OCI-M2 (cell line): ENCODE results near the gene FAM204A.

Experiments
- DNase-seq: peaks from one replicate; lab custom pipeline; 2025; ENCODE audit not compliant: unreplicated experiment; lab: John Stamatoyannopoulos, UW

The FAM204A gene

GRCh38 chr10:118286051-118286838 is 55.9 kb downstream of the FAM204A start:
- DNase-seq, result no peak

DNA sequence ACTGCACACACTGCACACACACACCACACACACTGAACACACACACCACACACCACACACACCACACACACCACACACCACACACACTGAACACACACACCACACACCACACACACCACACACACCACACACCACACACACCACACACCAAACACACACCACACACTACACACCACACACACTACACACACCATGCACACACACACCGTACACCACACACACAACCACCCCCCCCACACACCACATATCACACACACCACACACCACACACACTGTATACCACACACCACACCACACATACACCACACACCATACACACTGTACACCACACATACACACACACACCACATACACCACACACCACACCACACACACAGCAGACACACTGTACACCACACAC is 59.5 kb downstream of the FAM204A start:
- no peak for DNase-seq

- DNase-seq, result no peak
These were observed 63.5 kb downstream of the FAM204A start for GRCh38 chr10:118278649-118279048.

DNA sequence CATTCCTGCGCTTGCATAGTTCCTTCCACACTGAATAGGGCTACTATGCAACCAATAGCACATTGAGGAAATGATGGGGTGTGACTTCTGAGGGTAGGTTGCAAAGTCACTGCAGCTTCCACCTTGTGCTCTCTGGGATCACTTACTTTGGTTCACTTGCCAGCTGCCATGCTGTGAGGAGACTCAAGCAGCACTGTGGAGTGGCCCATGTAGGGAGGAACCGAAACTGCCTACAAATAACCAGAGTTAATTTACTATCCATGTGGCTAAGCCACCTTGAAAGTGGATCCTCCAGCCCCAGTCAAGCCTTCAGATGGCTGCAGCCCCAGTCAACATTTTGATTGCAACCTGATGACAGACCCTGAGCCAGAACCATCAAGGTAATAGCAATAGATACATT is 64.3 kb downstream of the FAM204A start:
- DNase-seq, result no peak

DNA sequence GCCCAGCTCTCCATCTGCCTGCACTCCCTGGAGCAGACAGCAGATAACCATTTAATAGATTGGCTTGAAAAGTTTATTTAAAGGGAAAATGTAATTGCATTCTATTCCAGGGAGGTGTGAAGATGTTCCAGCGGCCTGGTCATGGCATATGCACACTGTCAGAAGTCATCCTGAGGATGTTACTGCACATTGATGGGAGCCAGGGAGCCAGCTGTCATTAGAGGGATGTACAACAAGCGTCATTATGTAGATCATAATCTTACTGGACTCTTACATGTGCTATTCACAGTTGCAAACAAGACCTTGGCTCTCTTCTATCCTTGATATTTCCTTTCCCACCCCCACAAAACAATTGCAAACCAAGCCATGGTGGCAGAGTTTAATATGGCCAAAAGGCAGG is 65.4 kb downstream of the FAM204A start:
- no peak for DNase-seq

DNA sequence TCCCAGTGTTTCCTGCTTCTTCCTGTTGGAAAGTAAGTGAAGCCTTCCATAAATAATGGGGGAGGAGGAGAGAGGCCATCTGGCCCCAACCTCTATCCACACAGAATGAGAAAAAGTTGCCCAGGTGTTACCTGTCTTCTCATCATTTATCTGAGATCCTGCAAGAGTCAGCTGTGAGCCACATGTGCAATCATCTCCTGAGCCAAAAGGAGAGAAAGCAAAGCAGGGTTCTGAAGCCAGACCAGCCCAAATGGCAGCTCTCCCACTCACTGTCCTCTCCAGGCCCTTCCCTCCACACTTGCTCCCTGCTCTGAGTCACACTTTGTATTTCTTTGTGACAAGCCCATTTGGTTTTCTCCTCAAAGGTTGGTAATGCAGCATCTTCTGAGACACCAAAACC is 65.9 kb downstream of the FAM204A start:
- DNase-seq, result no peak

GRCh38 chr10:118273662-118274061 is 68.5 kb downstream of the FAM204A start:
- no peak for DNase-seq

DNA sequence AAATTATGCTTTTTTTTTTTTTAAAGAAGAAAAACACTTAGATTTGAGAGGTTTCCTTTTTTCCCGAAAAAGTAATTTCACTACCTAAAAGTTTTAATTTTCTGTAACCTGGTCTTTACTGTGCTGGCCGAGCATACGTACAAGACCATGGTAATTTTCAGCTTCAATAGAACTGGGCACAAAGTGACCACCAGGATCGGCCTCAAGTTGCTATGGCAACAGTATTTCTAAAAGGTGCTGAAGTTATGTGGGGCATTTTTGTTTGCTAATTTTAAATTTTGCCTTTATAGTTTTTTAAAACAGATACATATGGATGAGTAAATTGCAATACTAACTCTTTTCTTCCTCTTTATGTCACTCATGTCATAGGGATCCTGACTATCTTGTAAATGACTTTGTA is 69.4 kb downstream of the FAM204A start:
- no peak for DNase-seq

- DNase-seq, result no peak
These were observed 69.9 kb downstream of the FAM204A start for GRCh38 chr10:118272149-118272721.

DNA sequence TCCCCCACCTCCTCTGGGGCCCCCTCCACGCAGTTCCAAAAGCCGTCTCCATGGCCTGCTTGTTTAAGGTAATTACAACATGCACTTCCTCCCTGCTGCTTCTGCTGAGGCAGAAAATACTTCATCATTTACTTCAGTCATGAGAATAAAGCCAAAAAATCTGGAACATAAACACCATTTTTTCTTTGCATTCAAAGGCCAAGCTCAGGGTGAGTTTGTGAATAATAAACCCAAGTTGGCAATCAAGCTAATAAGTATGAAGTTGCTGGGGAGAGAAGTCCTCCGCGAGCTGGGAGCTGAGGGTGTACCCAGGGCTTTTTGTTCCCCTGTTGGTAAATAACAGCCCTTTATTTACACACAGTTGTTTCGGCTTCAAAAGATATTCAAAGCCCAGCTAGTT is 70.5 kb downstream of the FAM204A start:
- no peak for DNase-seq

GRCh38 chr10:118266098-118266748 is 75.9 kb downstream of the FAM204A start:
- no peak for DNase-seq

- no peak for DNase-seq
These were observed 77.2 kb downstream of the FAM204A start for GRCh38 chr10:118264838-118265470.

- no peak for DNase-seq
These were observed 77.9 kb downstream of the FAM204A start for GRCh38 chr10:118264252-118264651.

DNA sequence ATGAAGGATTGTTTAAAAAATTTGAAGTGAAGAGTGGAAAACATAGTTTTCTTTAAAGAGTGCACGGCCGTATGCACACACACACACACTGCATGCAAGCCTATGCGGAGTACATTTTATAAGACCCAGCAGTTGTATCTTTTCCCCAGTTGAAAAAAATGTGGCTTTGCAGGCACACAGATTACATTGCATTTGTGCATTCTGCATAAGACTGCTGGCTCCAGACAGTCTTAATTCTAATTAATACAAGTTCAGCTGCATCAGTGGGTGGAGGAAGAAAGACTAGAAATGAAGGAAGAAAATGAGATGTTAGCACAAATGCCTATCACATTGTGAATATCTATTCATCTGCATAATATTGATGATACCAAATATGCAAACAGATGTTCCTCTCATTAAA is 79.6 kb downstream of the FAM204A start:
- no peak for DNase-seq

- no peak for DNase-seq
These were observed 82.7 kb downstream of the FAM204A start for GRCh38 chr10:118259288-118259906.

- DNase-seq, result no peak
These were observed 83.8 kb downstream of the FAM204A start for GRCh38 chr10:118258285-118258684.

DNA sequence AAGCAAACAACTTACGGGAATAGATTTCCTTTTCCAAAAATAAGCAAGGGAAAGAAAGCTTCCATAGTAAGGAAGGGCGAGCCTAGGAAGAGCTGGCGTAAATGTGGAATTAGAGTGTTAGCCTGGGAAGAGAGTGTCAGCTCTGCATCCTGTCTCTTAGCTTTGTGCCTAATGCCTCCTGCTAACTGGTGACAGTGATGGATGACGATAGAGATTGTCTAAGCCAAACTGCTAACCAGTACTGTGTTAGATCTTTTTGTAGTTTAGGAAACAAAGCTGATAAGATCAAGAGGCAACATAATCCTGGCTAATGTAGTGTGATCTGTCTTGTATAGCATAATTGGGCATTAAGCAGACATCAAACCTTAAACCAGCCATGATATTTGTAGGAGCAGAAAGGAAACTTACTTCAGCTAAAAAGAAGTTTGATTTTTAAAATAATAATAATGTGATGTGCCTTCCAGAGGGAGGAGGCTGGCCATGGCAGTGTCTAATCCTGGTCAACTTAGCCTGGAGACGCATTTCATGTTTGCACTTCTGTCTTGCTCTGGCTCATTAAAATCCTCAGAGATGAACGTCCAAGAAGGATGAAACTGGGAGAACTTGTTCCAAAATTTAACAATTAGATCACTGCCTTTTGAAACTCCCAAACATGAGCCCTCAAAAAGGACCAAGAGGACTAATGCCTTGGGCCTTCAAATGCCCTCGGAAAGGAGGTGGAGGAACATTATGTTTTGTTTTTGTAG is 85.1 kb downstream of the FAM204A start:
- no peak for DNase-seq

DNA sequence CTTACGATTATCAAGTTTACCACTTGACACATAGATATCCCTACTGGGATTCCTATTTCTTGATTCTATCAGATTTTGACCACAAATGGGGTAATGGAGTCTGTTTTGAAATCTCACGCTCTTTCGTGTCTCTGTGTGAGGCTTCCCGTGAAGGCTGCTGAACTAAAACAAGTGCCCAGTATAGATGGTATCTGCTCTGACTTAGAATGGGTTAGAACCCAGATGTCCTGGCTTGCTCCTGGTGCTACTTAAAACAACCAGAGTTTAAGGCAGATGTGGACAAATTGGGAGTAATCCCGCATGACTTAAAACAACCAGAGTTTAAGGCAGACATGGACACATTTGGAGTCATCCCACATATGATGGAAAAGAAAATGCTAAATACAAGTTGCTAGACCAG is 85.9 kb downstream of the FAM204A start:
- no peak for DNase-seq

DNA sequence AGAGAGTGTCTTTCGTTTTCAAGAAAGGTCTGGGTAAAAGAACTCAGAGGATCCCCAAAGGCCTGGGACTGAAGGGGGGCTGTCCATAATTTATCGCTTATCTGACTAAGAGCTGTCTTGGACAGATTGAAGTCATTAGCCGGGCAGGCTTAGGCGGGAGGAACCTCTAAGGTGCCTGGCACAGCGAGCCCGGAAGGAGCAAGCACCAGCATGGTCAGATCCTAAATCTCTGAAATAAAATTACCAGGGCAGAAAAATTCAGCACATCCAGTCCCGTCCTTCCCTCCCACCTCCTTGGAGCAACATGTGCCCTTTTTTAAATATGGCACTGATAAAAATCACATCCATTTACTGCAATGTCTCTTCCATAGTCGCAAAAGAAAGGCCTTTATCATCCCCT is 86.8 kb downstream of the FAM204A start:
- no peak for DNase-seq

DNA sequence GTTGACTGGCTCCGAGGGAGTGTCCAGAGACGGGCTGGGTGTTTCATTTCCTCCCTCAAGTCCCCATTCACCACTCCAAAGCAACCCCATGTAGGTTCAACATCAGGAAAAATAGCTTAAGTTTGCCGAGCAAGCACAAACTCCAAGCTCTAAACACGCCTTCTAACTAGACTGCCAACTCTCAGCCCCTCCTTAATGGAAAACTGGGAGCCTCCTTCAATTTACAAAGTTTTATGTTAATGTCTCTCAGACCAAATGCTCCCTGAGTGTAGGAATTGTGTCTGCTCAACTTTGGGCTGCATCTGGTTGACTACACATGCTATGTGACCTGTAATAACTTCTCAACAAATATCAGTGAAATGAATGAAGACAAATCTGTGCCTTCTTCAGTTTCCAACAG is 87.5 kb downstream of the FAM204A start:
- DNase-seq, result no peak

DNA sequence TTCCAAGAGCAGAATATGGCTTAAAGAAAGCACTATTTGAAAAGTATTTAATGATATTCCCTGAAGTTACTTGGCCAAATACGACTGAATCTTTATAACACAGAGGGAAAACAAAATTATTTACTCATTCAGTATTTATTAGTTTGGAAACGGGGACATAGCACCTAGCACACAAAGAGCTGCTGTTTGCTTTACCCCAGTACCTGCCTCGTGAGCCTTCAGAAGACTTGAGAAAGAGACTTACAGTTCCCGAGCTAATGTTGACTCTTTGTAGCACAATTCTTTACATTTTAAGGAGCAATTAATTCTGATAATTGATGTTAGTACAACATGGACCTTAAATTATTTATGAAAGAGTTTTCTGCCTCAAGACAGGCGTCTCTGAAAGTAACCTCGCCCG is 88.7 kb downstream of the FAM204A start:
- DNase-seq, result no peak
